Thyroid gland (tissue), 4 donors: ENCODE data around the gene PEDS1. TPM values are rescaled to one million over a fixed set of nuclear protein-coding genes. Genes with fewer than 3 reads are reported as not detected.
"Not testable (repeated sequence)": the region's sequence is repeated elsewhere in the genome, so short reads cannot be mapped to it uniquely, and the experiment has no call there.

Experiments used
- DNase-seq, 2 donors: peaks; one replicate each; pipeline ENCODE4 v3.0.0-alpha.2; 2019
- H3K27ac ChIP-seq, 3 donors: fragments of 200-600 bp; sonication (generic); 1 replicate in 2 of 3; 2 replicates in 1 of 3; pipeline ENCODE4 v1.5.1; 2016 to 2019; ENCODE audit warnings: mild to moderate bottlenecking in 1 of 3, moderate library complexity in 1 of 3
- H3K27me3 ChIP-seq: fragments of 200-600 bp; sonication (generic); one replicate; pipeline ENCODE4 v1.5.1; 2019
- H3K36me3 ChIP-seq, 2 donors: fragments of 200-600 bp; sonication (generic); one replicate each; pipeline ENCODE4 v1.5.1; 2016 to 2019
- H3K4me1 ChIP-seq, 2 donors: fragments of 200-600 bp; sonication (generic); one replicate each; pipeline ENCODE4 v1.5.1; 2017 to 2019
- H3K4me3 ChIP-seq, 3 donors: fragments of 200-600 bp; sonication (generic); replicated peaks in 1 of 3; 1 replicate in 2 of 3; 2 replicates in 1 of 3; pipeline ENCODE4 v1.5.1; 2016; ENCODE audit warnings: mild to moderate bottlenecking in 1 of 3
- H3K9me3 ChIP-seq: fragments of 200-600 bp; sonication (generic); one replicate; pipeline ENCODE4 v1.5.1; 2017
- POLR2A ChIP-seq, 2 donors: fragments of 450-650 bp; IDR thresholded peaks; one replicate each; pipeline ENCODE4 v1.6.1; 2017; ENCODE audit warnings: antibody characterized with exemption in 2 of 2, mild to moderate bottlenecking in 2 of 2, moderate library complexity in 1 of 2
- WGBS, 2 donors: methylation state at CpG; one replicate each; pipeline ENCODE4 v1.1.5; 2017; 5-methylcytosine and 5-hydroxymethylcytosine counted together
- intact Hi-C: fragments of 100-400 bp; cut with DNase I; formaldehyde crosslinking; loops from one replicate; pipeline ENCODE4 v1.15.1; 2023
- total RNA-seq, 4 donors: library from RNA; depleted of rRNA; stranded (reverse); fragments of >200 nt; gene quantifications; one replicate each; pipeline ENCODE4 v1.2.3, GENCODE V29; 2016
- TF ChIP-seq, protein P1 (sequence below), 6 experiments: fragments of 200-600 bp in 3 of 6; fragments of 450-650 bp in 3 of 6; sonication (generic) in 3 of 6; IDR thresholded peaks; one replicate each; pipeline ENCODE4 v1.5.1; 2016 to 2019; ENCODE audit warnings: antibody characterized with exemption in 6 of 6, mild to moderate bottlenecking in 2 of 6, inconsistent platforms in 1 of 6, moderate library complexity in 1 of 6

The PEDS1 gene
- total RNA-seq = 10 to 100 TPM; 15.8 to 22.7 (median 19.7) TPM

DNA sequence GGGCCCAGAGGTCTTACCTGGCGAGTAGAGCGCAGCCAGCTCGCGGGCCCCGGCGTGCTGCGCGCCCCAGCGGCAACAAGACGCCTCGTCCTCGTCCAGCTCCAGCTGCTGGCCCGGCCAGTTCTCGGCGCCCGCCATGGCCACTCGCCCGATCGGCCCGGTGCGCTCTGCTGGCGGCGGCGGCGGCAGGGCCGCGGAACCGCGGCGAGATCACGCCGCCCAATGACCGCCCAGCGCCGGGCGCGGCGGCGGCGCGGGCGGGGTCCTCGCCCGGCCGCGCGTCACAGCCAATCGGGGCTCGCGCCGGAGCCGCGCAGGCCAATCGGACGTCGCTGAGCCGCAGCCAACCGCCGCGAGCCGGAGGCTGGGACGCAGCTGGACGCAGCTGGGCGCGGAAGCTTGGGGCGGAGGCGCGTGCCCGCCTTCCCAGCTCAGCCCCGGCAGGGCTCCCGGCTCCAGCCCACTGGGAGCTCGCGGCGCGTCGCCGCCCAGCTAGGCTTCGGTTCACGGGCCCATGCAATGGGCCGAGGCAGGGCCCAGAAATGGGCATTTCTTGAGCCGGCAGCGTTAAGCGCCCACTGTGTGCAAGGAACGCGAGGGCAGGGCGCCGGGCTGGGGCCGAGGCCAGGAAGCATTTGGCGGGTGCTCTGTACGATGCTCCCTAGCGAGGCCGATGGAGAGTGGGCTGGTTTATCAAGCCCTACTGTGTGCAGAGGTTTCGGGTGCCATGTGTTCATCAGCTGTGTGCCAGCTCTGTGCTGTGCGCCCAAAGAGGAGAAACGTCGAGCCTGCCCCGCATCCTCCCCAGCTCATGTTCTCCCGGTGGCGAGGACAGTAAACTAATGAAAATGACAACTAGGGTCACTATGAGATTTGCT is at the start of gene PEDS1:
Gene PEDS1, minus strand, starts transcription at position 224 of the 878 bp plus-strand sequence. Its CDS starts 86 bp downstream, at position 138.
- H3K9me3 ChIP-seq = no peaks in the 10 kb centered on the region
- H3K27ac ChIP-seq = peak within 1 kb of the TSS; percentile 81 to 92 (median 89)
- peak; percentile 91 to 92 for DNase-seq
- H3K4me3 ChIP-seq = peak within 1 kb of the TSS; percentile 77 to 84 (median 80)
- TF ChIP-seq, protein P1, sequence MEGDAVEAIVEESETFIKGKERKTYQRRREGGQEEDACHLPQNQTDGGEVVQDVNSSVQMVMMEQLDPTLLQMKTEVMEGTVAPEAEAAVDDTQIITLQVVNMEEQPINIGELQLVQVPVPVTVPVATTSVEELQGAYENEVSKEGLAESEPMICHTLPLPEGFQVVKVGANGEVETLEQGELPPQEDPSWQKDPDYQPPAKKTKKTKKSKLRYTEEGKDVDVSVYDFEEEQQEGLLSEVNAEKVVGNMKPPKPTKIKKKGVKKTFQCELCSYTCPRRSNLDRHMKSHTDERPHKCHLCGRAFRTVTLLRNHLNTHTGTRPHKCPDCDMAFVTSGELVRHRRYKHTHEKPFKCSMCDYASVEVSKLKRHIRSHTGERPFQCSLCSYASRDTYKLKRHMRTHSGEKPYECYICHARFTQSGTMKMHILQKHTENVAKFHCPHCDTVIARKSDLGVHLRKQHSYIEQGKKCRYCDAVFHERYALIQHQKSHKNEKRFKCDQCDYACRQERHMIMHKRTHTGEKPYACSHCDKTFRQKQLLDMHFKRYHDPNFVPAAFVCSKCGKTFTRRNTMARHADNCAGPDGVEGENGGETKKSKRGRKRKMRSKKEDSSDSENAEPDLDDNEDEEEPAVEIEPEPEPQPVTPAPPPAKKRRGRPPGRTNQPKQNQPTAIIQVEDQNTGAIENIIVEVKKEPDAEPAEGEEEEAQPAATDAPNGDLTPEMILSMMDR (IDR thresholded peaks at IDR 0.05) = peak in 2 of 6 experiments; percentile 9 to 15
- TF ChIP-seq POLR2A (IDR thresholded peaks at IDR 0.05) = peak; percentile 93 to 96
- intact Hi-C loops = loop anchor here (10.0 kb wide), 1 partner anchor 169 kb away; the partner anchor contains the start of gene SNAI1
- peaks cover 42 to 45% of the 10 kb centered on the region in 2 donors for H3K4me1 ChIP-seq
- no peaks in the 10 kb centered on the region for H3K27me3 ChIP-seq
- no peaks in the 10 kb centered on the region for H3K36me3 ChIP-seq
- WGBS, 2 donors = 15 to 27% methylated on average over 7 to 19 of the region's 99 CpGs

DNA sequence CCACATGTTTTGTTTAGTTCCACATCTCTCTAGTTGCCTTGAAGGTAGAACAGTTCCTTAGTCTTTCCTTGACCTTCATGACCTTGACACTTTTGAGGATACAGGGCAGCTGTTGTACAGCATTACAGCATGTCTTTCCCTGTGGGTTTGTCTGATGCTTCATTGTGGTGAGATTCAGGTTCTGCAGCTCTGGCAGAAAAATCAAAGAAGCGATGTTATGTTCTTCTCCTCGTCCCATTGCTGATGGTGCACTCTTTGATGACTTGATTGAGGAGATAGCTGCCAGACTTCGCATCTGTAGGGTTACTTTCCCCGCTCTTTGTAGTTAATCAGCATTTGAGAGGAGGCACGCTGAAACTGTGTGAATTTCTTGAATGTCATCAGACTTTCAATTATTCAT is 49.2 kb upstream of the PEDS1 start:
- WGBS, 2 donors = 93 to 98% methylated on average over 5 of the region's 5 CpGs
- H3K9me3 ChIP-seq = no peaks in the 10 kb centered on the region
- H3K27ac ChIP-seq = no peak overlapping the region
- intact Hi-C loops = no loop called here
- H3K27me3 ChIP-seq = no peaks in the 10 kb centered on the region
- DNase-seq = no peak
- no peaks in the 10 kb centered on the region for H3K4me1 ChIP-seq
- no peak for TF ChIP-seq POLR2A (IDR thresholded peaks at IDR 0.05)
- TF ChIP-seq, protein P1 (IDR thresholded peaks at IDR 0.05) = no peak
- no peak overlapping the region for H3K4me3 ChIP-seq
- H3K36me3 ChIP-seq = no peaks in the 10 kb centered on the region

DNA sequence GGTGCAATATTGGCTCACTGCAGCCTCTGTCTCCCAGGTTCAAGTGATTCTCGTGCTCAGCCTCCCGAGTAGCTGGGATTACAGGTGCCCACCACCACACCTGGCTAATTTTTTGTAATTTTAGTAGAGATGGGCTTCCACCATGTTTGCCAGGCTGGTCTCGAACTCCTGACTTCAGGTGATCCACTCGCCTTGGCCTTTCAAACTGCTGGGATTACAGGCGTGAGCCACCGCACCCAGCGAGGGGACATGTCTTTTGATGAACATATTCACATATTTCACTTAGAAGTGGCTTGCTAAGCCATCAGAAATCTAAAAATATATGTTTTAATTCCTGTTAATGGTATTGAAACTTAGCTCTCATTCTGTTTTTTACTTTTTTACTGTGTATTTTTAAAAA is 48.2 kb upstream of the PEDS1 start:
- intact Hi-C loops, H3K4me3 ChIP-seq, H3K36me3 ChIP-seq, H3K9me3 ChIP-seq, H3K27ac ChIP-seq, H3K4me1 ChIP-seq, DNase-seq, H3K27me3 ChIP-seq: not testable (repeated sequence)
- 96 to 99% methylated on average over 7 of the region's 7 CpGs for WGBS, 2 donors

DNA sequence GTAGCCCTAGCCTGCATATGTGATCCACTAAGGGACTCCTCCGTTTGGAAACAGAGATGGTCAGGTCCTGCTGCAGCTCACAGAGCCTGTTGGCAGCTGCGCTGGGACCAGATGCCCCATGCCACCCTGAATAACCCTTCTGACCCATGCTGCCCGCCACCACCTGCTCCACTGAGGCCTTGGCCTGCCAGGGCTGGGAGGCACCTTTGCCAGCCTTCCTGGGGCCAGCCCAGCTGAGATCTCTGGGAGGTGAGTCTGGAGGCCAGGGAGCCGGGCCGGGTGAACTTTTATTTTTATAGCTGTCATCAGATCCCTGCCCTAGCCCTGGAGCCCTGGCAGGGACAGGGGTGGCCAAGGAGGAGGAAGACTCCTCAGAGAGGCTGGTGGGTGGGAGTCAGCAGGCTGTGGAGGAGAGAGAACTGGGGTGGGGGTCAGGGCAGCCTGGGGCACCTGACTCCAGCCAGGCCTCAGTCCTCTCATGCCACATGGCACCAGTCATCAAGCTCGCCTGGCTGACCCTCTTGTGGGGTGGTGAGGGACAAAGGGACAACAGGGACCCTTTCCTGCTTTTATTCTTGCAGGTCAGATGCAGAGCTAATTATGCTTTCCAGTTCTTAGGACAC is 47.1 kb upstream of the PEDS1 start:
- H3K4me3 ChIP-seq = no peak overlapping the region
- H3K4me1 ChIP-seq = peaks cover under 1 to 6% of the 10 kb centered on the region in 2 donors
- H3K36me3 ChIP-seq = no peaks in the 10 kb centered on the region
- 63 to 89% methylated on average over 4 to 6 of the region's 6 CpGs for WGBS, 2 donors
- intact Hi-C loops = no loop called here
- peak overlapping the region in 1 of 3 donors; percentile 26 for H3K27ac ChIP-seq
- no peaks in the 10 kb centered on the region for H3K9me3 ChIP-seq
- H3K27me3 ChIP-seq = no peaks in the 10 kb centered on the region
- no peak for DNase-seq
- TF ChIP-seq POLR2A (IDR thresholded peaks at IDR 0.05) = no peak
- TF ChIP-seq, protein P1 (IDR thresholded peaks at IDR 0.05) = no peak

DNA sequence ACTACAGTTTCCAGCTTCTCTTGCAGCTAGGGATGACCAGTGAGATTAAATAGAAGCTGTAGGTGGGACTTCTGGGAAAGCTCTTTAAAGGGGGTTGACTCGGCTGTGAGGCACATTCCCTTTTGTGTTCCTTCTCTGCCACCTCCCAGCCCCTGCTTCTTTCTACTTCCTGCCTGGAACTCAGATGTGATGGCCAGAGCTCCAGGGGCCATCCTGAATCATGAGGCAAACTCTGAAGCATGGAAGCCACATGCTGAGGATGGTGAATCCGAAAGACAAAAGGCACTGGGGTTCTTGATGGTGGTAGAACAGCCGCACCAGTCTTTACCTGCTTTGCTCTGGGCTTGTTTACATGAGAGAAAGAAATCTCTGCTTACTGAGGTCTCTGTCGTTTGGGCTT is 46.2 kb upstream of the PEDS1 start:
- WGBS, 2 donors = 74% methylated on average over 4 of the region's 4 CpGs
- Histone ChIP-seq H3K4me1 (peaks cover 10 to 15% of the 10 kb centered on the region in 2 donors), H3K36me3 (no peaks in the 10 kb centered on the region), H3K9me3 (no peaks in the 10 kb centered on the region), H3K4me3 (no peak overlapping the region), H3K27ac (peak overlapping the region in 2 of 3 donors; percentile 17 to 26), H3K27me3 (no peaks in the 10 kb centered on the region)
- no peak for TF ChIP-seq POLR2A (IDR thresholded peaks at IDR 0.05)
- TF ChIP-seq, protein P1 (IDR thresholded peaks at IDR 0.05) = no peak
- intact Hi-C loops = loop anchor here (5.0 kb wide), 1 partner anchor 83 kb away; no protein-coding TSS in a partner anchor
- no peak for DNase-seq
